HL-60 (cell line): ENCODE data around the gene CDKN2AIPNL.
A peak's percentile ranks its signal among the peaks of the same experiment; 100 is the strongest.

ENCODE experiments used
- DNase-seq, 2 experiments: peaks; one replicate each; pipeline ENCODE4 v3.0.0-alpha.2; 2010 to 2020; ENCODE audit warnings: low read depth in 1 of 2, low spot score in 1 of 2
- H3K27ac ChIP-seq: fragments of 250-450 bp; sonication (Bioruptor Pico); replicated peaks from 2 replicates; pipeline ENCODE4 v1.5.1; 2020; ENCODE audit warnings: mild to moderate bottlenecking, moderate library complexity
- H3K27me3 ChIP-seq: fragments of 250-450 bp; sonication (Bioruptor Pico); 2 replicates; pipeline ENCODE4 v1.5.1; 2021; ENCODE audit warnings: mild to moderate bottlenecking, moderate library complexity; ENCODE audit not compliant: insufficient read depth, poor library complexity, severe bottlenecking
- H3K4me3 ChIP-seq: replicated peaks from 2 replicates; pipeline ENCODE4 v1.5.1; 2011; ENCODE audit warnings: mild to moderate bottlenecking, control low read depth, low read length; ENCODE audit not compliant: insufficient read depth
- GABPA ChIP-seq: IDR thresholded peaks from 2 replicates; pipeline ENCODE4 v1.6.1; 2012; ENCODE audit warnings: low read depth
- POLR2AphosphoS5 ChIP-seq: IDR thresholded peaks from 2 replicates; pipeline ENCODE4 v1.6.1; 2012; ENCODE audit warnings: low read depth
- SPI1 ChIP-seq: IDR thresholded peaks from 2 replicates; pipeline ENCODE4 v1.6.1; 2012; ENCODE audit warnings: low read depth, mild to moderate bottlenecking, borderline replicate concordance
- TF ChIP-seq, protein P1 (sequence below): IDR thresholded peaks from 2 replicates; pipeline ENCODE4 v1.6.1; 2012; ENCODE audit warnings: low read depth; ENCODE audit not compliant: insufficient replicate concordance
- TF ChIP-seq, protein P2 (sequence below): IDR thresholded peaks from one replicate; pipeline ENCODE4 v1.5.1; 2011; ENCODE audit warnings: low read length, control low read depth, inconsistent platforms; ENCODE audit not compliant: insufficient read depth

Gene CDKN2AIPNL

DNA sequence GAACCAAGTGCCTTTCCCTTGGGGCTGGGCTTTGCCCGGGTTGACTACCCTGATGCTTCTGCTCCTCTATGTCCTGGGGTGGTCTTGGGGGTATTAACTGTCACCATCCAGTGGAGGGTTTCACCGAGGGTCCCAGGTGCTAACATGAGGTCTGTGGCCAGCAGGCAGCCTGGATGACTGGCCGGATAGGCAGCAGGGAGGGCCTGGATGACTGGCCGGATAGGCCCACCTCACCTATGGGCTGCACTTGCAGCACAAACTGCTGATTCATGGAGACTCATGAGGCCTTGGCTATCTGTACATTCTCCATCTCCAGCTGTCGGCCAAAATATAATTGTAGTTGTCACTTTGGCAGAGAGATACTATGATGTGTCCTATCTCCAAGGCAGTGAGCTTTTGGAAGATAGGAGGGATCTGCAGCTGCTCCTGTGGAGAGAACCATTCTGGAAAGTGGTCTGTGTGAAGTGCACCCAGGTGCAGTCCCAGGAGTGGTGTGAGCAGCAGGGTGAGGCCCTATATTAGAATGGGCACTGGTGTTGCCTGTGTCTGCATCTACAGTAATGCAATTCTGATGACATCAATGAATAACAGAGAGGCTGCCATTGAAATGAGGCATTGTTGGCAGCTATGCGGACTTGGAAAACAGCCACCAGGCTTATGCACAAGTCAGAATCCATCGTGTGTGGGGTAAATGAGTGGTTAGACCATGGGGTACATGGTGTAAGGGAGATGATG lies 26.3 kb upstream of the CDKN2AIPNL start:
- Histone ChIP-seq H3K4me3 (no peak overlapping the region), H3K27me3 (no peaks in the 10 kb centered on the region), H3K27ac (no peak overlapping the region)
- no peak for DNase-seq
- TF ChIP-seq GABPA = no peak
- TF ChIP-seq, protein P1, sequence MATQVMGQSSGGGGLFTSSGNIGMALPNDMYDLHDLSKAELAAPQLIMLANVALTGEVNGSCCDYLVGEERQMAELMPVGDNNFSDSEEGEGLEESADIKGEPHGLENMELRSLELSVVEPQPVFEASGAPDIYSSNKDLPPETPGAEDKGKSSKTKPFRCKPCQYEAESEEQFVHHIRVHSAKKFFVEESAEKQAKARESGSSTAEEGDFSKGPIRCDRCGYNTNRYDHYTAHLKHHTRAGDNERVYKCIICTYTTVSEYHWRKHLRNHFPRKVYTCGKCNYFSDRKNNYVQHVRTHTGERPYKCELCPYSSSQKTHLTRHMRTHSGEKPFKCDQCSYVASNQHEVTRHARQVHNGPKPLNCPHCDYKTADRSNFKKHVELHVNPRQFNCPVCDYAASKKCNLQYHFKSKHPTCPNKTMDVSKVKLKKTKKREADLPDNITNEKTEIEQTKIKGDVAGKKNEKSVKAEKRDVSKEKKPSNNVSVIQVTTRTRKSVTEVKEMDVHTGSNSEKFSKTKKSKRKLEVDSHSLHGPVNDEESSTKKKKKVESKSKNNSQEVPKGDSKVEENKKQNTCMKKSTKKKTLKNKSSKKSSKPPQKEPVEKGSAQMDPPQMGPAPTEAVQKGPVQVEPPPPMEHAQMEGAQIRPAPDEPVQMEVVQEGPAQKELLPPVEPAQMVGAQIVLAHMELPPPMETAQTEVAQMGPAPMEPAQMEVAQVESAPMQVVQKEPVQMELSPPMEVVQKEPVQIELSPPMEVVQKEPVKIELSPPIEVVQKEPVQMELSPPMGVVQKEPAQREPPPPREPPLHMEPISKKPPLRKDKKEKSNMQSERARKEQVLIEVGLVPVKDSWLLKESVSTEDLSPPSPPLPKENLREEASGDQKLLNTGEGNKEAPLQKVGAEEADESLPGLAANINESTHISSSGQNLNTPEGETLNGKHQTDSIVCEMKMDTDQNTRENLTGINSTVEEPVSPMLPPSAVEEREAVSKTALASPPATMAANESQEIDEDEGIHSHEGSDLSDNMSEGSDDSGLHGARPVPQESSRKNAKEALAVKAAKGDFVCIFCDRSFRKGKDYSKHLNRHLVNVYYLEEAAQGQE = no peak

- TF ChIP-seq, protein P2, sequence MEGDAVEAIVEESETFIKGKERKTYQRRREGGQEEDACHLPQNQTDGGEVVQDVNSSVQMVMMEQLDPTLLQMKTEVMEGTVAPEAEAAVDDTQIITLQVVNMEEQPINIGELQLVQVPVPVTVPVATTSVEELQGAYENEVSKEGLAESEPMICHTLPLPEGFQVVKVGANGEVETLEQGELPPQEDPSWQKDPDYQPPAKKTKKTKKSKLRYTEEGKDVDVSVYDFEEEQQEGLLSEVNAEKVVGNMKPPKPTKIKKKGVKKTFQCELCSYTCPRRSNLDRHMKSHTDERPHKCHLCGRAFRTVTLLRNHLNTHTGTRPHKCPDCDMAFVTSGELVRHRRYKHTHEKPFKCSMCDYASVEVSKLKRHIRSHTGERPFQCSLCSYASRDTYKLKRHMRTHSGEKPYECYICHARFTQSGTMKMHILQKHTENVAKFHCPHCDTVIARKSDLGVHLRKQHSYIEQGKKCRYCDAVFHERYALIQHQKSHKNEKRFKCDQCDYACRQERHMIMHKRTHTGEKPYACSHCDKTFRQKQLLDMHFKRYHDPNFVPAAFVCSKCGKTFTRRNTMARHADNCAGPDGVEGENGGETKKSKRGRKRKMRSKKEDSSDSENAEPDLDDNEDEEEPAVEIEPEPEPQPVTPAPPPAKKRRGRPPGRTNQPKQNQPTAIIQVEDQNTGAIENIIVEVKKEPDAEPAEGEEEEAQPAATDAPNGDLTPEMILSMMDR = no peak
- TF ChIP-seq POLR2AphosphoS5 (no peak), GABPA (no peak), SPI1 (no peak)
- TF ChIP-seq, protein P1 = no peak
- no peak for DNase-seq
- no peak overlapping the region for H3K4me3 ChIP-seq
- H3K27me3 ChIP-seq = no peaks in the 10 kb centered on the region
- H3K27ac ChIP-seq = peak overlapping the region; percentile 51
Measured at GRCh38 chr5:134437340-134437846, 25.7 kb upstream of the CDKN2AIPNL start.

DNA sequence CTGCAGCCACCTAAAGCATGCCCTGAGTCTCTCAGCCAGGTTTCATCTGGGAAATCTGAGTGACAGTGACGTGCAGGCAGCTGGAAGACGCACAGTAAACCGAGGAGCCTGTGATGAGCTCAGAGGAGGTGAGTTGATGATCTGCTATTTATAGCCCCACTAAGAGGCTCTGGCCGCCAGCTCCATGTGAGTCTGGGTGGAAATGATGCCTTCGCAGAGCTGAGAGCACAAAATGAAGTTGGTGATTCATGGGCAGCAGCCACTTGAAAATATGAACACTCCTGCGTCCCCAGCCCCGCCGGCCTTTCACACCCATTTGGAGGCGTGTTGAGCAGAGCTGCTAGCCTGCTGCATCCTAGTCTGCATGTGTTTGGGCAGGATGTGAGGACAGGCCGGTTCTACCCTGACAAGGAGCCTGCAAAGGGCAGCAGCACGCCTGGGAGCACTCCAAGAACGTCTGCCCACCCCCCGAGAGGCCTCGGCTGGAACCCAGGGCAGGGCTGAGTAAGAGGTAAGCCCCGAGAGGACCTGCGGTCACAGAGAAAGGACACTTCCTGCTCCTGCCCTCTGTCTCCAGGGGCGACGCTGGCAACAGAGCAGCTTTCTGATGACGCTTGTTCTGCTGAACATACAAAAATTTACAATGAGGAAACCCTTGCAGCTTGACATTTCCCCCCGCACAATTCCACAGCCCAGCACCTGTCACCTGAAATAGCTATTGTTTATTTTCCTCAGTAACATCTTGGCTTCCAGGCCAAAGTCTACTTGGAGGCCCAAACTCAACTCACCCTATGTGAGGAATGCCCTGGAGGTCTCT lies 25.1 kb upstream of the CDKN2AIPNL start:
- peak; percentile 50 to 57 for DNase-seq

More for the DNA sequence above, 25.1 kb upstream of the CDKN2AIPNL start:
- peak overlapping the region; percentile 51 for H3K27ac ChIP-seq
- no peaks in the 10 kb centered on the region for H3K27me3 ChIP-seq
- H3K4me3 ChIP-seq = no peak overlapping the region
- TF ChIP-seq, protein P2 = no peak
- TF ChIP-seq POLR2AphosphoS5 = no peak
- TF ChIP-seq, protein P1 = no peak
- no peak for TF ChIP-seq SPI1
- TF ChIP-seq GABPA = no peak
